ENCODE measurements around the gene CPEB4.

GRCh38 chr5:173853370-173854131 lies 34.6 kb upstream of the CPEB4 start:
- TF ChIP-seq TAF1 (IDR thresholded peaks at IDR 0.05; ENCODE audit: borderline replicate concordance, insufficient read depth, low read length), result no peak
- no peak for TF ChIP-seq POLR2AphosphoS5 (IDR thresholded peaks at IDR 0.05; ENCODE audit: low read depth, low read length)
- TF ChIP-seq SIN3A (IDR thresholded peaks at IDR 0.05; ENCODE audit: borderline replicate concordance, insufficient read depth, low read length), result no peak

Measured in PFSK-1 (cell line).